M059J (cell line): ENCODE data around the gene ZDHHC1. TPM values are rescaled to one million over a fixed set of nuclear protein-coding genes. Genes with fewer than 3 reads are reported as not detected.

Experiments
- DNase-seq: peaks from one replicate; pipeline ENCODE4 v3.0.0-alpha.2; 2012; ENCODE audit warnings: low read depth
- total RNA-seq: library from RNA; depleted of rRNA; stranded (reverse); fragments of >200 nt; shearing (Covaris generic); gene quantifications from 2 replicates; pipeline ENCODE4 v1.2.3, GENCODE V29; 2014

ZDHHC1 gene
- total RNA-seq, 1 experiment from 2014 or later = 2.3 TPM

DNA sequence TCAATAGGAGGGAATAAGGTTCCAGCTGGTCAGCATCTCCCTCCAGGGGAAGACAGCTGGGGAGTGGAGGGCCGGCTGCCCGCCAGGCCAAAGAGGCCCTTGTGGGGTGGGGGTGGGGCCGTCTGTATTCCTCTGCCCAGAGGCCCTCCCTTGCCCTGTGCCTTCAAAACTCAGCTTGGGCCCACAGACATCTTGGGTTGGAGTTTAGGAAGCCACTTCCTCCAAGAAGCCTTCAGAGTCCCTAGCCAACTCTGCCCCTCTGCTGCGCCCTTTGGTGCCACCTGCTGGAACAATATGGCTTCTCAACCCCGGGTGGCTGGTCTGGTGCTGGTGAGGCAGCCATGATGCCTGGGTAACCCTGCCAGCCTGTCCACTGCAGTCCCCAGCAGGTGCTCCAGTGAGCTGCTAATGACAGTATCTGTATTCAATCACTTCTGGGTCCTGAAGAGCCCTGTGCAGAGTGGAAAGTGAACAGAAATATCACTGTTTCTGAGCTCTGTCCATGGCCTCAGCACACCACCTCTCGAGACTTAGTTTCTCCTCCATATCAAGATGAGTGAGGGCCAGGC, 31.3 kb upstream of the ZDHHC1 start:
- peak; percentile 25 for DNase-seq

DNA sequence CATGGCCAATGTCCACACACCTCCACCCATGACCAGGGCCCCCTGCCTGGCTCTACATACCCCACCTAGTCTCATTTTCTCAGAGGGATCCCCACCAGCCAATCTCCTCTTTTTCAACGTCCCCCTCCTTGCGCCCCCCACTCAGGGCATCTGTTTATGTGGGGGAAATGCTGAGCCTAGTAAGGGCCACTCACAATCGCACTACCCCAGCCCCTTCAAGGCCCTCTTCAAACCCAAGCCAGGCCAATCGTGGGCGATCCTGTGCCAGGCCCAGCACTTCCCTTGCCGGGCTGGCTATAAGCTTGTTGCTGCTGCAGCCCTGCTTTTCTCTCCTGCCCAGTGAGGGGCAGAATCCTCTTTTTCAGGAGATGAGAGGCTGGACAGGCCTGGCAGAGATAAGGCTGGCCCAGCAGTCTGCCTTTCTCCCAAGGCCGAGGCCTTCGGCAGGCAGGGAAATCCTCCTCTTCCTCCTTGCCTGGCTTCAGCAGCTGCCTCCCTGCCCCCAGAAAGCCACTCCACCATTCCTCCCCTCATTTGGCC, 30.8 kb upstream of the ZDHHC1 start:
- DNase-seq = no peak

DNA sequence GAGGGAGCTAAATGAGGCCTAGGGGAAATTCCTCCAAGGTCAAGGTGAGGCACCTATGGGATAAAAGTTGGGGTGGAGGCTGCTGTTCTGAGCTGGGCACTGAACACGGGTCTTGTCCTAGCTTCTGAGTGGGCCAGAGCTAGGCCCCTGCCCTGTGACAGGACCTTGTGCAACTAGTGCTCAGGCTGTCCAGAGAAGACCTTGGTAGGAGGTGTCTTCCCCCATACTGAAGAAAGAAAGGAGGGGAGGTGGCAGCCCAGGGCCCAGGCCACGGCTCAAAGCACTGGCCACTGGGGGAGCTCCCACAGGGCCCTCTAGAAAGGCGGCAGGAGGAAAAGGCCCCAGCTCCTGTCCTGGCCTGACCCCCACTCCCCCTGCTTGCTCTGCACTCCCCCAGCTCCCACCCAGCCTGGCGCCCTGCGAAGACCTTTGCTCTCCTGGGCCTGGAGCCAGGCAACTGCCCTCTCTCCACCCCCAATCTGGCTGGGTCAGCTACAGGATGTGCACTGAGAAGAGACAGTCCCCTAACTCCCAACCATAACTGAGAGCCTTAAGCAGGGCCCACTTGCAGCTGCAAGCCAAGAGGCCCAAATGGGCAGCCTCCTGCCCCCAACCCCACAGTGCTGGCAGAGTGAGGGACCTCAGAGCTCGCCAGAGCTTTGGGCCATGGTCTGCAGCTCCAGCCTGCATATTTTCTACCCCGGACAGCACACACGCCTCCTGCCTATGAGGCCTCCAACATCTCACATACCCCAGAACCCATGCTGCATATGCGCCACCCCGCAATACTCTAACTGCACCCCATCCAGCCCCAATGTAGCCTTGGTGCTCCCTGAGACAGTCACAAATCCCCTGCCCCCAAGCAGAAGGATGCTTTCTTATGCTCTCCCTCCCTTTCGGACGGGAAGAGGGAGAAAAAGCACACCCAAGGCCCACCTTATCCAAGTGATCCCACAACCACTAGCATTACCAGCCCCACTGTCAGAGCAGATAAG, 29.9 kb upstream of the ZDHHC1 start:
- no peak for DNase-seq

DNA sequence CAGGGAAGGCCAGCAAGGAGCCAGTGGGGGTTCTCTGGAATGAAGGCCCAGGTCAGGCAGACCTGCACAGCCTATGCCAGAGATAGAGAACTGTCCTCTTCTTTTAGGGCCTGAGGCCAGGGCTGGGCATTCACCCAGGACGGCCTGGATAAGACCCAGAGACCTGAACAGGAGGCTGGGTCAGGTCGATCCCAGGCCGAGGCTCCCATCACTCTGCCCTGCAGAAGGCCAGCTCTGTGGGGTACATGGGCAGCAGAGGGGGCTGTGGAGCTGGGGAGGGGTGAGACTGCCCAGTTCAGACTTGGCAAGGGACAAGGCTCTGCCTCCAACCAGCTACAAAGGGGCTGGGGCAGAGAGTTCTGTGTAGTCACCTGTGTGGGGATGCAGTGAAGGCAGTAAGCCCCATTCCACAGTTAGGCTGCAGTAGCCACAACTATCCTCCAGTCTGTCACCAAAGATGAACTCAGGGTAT, 29.2 kb upstream of the ZDHHC1 start:
- DNase-seq = no peak

DNA sequence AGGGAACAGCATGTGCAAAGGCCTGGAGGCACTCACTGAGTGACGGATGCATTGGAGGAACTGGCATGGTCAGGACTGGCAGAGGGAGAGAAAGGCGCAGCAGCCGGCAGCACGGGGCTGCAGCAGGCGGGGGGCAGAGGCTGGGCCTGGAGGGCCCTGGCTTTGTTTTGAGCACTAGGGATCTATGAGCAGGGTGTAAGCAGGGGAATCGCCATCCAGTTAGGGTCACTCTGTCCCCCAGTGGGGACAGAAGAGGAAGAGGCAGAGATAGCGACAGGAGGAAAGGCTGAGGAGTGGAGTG, 28.8 kb upstream of the ZDHHC1 start:
- DNase-seq = no peak

DNA sequence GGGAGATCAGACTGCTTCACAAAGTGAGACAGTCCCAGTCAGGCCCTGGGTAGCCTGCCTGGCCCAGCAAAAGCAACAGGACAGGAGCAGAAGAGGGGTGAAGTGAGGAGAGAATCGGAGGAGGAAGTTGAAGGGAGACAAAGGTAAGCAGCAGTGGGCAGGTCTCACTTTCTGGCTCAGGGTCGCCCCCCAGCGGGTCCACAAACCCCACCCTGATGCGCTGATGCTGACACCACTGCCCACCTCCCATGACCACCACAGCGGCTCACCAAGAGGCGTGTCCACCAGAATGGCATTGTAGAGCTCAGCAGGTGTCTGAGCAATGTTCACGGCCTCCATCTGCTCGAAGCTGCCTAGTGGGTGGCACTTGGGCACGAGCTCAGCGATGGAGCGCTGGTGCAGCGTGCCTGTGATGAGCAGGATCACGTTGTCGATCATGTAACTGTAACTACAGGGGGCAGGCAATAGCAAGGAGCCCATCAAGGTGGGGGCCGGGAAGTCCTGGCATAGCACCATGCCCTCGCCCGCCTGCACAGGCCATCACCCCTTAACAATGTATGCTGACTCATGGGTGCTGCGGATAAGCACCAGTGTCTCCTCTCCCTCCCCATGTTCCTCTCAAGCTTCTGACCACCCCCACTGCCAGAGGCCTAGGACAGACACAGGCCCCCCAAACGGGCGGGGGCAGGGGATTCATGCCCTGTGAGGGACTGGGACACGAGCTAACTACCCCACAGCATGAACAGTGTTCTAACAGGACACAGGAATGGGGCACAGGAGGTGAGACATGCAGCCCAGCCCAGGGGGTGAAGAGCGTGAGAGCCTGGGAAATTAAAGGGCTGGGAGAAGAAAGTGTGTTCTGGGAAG, 28.2 kb upstream of the ZDHHC1 start:
- DNase-seq = no peak

DNA sequence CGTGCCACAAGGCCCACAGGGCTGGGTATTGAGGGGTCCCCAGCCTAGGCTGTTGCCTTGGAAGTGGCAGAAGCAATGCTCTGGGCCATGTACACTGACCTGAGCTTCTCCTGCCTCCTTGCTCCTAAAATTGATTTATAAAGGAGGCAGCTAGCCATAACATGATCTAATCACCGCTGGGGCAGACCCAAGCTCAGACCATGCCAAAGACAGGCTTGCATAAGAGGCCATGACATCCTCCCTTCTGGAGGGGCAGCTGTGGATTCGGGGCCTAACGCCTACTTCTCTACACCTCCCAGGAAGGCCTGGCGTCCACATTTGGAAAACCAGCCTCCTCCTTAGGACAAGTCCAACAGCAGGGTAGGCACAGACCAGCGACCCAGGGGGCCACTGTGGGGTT, 27.0 kb upstream of the ZDHHC1 start:
- no peak for DNase-seq

DNA sequence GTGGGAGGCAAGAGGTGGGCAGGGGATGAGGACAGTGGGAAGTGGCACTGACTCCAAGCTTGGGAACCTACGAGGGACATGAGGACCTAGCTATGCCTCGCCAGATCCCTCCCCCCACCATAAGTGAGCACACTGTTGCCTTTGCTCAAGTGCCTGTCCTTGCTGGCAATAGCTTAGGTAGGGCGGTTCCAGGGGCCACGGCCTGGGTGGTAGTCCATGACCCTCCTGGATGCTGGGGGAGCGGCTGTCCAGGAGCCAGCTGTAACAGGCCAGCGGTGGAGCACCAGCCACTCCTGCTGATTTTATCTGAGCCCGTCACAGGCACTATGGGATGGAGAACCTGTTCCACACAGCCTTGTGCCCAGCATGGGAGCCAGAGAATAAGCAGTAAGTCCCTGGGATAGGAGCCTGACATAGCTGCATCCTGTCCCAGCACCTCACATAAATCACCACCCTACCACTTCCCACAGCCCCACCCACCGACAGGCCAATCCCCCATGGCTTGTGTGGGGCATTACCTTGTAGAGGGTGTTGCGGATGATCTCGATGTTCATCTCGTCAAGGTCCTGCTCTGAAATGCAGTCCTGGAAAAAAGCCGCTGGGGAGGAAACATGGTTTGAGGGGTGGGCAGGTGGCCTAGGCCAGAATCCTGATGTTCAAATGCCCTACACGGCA, 26.4 kb upstream of the ZDHHC1 start:
- no peak for DNase-seq

DNA sequence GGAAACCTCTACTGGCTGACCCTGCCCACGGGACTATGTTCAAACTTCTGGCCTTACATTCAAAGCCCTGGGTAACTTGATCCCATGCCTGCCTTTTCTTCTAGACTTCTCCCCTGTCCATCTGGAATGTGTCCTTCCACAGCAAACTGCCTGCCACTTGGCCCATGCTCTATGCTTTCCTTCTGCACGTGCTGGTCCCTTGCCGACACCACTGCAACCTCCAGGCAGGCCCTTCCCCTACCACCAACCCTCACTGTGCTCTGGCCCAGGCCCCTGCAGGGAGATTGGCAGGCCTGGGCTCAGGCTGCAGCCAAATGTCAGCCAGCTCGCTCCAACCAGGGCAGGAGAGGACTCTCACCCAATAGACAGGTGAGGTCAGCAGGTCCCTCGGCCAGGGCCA, 25.6 kb upstream of the ZDHHC1 start:
- DNase-seq = no peak

DNA sequence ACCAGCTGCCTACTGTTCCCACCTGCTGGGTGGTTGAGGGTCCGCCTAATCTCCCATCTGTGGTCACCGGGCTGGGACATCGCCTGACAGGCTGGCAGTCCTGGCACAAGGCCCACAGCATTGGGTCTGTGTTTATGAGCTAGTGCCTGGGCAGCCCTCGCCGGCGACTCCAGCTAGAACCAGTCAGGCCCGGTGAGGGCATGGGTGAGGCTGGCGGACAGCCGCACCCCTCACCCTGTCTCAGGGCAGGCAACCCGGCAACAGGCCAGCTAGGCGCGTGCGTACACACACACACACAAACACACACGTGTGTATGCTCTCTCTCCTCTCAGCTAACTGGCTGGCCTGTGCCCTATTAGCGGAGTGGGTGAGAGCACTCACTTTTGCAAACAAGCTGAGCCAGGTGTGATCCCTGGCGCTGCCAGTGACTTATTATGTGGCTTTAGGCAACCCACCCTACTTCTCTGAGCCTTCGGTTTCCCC, 25.0 kb upstream of the ZDHHC1 start:
- DNase-seq = no peak

DNA sequence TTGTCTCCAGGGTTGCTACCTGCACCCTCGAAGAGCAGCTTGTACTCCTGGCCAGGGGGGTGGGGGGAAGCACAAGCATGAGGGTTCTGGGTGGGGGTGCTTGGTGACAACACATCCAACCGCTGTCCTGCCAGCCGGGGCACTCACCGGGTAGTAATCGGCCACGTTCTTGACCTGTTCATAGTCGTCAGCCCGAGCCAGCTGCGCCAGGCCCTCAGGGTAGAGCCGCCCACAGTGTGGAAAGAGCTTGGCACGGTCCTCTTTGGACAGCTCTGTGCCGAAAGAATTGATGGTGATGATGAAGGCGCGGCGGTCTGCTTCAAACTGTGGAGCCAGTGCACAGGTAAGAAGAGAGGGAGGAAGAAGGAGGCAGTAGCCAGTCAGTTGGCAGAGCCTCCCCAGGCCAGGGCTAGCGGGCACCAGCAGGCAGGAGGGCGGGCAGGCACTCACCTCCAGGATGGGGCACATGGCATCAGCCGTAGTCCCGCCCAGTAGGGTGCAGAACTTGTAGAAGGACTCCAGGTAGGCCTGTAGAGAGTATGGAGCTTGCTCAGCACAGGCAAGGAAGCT, 22.6 kb upstream of the ZDHHC1 start:
- no peak for DNase-seq

DNA sequence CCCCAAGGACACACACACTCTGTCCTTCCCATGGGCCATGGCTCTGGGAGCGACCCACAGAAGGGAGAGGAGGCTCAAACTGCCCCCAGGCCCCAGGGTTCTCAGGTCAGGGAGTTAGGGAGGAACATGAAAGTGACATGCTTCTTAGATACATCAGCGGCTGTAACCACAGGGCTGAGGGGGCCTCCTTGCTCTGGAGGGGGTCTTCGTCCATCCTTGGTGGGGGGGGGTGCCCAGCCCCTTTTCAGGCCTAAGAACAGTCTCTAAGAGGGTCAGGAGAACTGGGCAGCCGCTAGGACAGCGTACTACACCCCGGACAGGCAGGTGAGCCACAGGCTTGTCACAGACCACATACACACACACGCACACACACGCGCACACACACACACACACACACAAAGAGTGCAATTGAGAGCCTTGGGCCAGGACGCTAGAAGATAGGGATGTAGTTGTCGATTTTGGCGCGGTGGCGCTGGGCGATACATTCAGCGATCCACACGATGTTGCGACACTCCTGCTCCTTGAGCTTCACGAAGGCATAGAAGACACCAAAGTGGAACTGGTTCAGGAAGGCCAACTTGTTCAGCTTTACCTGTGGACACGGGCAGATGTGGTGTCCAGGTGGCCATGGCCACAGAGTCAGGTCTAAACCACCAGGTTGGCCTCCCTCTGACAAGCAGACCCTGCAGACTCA, 22.0 kb upstream of the ZDHHC1 start:
- no peak for DNase-seq

DNA sequence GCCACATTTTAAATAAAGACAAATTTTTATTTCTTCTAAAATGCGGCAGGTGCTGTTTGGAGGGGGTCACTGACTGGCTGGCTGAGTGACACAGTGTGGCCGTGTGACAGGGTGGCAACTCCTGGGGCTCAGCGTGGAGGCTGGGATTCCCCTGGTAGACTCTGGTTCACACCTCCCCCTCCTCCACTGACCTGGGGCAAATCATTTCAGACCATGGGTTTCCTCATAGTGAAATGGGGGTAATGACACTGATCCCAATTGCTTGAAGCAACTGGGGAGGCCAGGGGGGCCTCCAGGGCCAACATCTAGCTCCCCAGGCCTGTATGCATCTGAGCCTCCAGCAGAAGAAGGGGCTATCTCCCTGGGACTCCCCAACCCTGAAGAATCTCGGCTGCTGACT, 21.2 kb upstream of the ZDHHC1 start:
- no peak for DNase-seq

DNA sequence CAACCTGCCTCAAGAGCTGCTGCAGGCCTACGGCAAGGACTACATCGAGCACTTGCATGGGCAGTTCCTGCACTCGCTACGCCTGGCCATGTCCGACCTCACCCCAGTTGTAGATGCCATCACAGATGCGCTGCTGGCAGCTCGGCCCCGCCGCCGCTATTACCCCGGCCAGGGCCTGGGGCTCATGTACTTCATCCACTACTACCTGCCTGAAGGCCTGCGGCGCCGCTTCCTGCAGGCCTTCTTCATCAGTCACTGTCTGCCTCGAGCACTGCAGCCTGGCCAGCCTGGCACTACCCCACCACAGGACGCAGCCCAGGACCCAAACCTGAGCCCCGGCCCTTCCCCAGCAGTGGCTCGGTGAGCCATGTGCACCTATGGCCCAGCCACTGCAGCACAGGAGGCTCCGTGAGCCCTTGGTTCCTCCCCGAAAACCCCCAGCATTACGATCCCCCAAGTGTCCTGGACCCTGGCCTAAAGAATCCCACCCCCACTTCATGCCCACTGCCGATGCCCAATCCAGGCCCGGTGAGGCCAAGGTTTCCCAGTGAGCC, 20.4 kb upstream of the ZDHHC1 start:
- no peak for DNase-seq

DNA sequence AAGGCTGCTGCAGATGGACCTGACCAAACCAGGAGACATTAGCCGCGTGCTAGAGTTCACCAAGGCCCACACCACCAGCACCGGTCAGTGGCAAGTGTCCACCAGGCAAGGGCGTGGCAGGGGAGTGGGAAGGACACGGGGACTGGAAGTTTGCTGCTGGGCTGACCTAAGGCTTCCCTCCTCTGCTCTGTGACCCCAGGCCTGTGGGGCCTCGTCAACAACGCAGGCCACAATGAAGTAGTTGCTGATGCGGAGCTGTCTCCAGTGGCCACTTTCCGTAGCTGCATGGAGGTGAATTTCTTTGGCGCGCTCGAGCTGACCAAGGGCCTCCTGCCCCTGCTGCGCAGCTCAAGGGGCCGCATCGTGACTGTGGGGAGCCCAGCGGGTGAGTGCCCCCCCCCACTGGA, 19.5 kb upstream of the ZDHHC1 start:
- no peak for DNase-seq

DNA sequence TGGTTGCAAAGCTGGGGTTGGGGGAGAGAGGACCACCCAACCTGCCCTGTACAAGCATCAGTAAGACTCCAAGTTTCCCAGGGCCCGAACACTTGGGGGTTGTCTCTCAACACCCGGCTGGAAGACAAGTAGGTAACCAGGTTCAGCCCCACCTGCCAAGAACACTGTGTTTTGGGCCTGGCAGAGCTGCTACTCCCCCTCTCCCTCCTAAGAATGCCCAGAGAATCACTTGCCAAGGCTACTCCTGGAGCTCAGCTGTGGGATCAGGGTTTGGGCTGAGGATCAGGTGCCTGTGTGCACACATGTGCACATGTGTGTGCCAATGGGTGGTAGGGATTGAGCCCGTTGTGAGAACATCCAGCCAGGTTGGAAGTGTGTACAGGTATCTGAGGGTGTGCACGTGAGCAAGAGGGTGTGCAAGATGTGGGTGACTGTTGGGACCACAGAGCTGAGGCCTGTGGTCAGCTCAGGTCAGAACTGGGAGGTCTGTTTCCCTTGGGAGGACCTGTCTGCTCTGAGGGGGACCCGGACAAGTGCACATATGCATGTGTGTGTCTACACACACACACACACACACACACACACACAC, 16.9 kb upstream of the ZDHHC1 start:
- DNase-seq = no peak

DNA sequence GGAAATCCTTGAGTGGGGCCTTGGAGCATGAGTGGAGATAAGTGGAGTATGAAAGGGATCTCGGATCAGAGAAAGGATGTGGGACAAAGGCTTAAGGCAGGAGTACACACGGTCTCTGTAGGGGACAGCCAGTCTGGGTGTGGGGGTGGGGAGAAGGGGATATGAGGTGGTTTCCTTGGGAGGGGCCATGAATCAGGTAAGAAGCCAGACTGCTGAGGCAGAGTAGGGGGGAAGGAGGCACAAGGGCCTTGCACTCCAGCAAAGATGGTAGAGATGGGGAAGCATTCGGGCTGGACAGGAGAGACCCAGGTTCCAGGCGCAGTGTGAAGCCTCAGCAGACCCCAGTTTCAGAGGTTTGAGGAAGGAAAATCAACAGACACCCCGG, 16.2 kb upstream of the ZDHHC1 start:
- no peak for DNase-seq

DNA sequence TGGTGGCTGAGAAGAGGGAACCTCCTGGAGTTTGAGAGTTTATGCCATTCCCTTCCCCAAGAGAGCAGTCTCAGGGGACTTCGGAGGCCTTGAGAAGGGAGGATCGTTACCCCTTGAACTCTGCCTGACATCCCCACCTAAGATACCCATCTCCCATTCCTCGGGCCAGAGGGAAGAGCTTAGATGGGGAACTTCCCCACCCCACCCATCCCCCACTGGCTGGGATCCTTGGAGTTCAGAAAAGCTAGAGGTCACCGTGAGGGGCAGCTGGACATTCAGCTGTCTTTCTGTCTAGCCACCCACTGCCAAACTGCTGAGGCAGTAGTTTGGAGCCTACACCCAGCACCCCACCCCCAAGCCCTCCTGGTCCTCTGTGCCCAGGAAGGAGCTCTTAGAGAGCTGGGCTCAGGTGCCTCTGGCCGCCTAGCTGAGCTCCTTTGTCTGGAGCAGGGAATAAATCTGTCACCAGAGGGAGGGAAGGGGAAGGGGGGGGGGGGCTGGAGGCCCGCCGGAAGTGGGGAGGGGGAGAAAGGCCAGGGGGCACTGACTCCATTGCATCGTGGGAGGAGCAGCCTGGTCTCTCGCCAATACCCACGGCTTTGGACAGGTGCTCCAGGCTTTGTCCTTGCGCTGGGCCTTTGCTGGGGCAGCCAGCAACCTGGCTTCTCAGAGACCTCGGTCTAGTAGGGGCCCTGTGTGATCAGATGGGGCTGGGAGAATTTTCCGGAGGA, 15.7 kb upstream of the ZDHHC1 start:
- DNase-seq = no peak
